ENCODE results near the gene TTLL13.

DNA sequence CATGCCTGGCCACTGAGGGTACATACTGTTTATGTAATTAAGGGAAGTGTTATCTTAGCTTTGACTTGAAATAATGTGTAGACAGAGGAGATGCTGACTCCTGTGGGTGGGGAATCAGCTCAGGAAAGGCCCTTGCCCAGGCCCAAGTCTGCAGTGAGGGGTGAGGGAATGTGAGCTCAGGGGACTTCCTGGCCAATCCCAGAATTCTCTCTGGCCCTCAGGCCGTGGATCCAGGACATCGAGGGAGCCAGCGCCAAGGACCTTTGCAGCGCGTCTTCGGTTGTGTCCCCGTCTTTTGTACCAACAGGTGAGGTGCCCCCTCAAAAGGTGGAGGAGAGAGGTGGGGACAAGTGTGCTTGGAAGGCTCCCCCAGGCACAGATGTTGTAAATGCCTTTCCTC lies 22.0 kb upstream of the TTLL13 start:
- TF ChIP-seq, protein P1, sequence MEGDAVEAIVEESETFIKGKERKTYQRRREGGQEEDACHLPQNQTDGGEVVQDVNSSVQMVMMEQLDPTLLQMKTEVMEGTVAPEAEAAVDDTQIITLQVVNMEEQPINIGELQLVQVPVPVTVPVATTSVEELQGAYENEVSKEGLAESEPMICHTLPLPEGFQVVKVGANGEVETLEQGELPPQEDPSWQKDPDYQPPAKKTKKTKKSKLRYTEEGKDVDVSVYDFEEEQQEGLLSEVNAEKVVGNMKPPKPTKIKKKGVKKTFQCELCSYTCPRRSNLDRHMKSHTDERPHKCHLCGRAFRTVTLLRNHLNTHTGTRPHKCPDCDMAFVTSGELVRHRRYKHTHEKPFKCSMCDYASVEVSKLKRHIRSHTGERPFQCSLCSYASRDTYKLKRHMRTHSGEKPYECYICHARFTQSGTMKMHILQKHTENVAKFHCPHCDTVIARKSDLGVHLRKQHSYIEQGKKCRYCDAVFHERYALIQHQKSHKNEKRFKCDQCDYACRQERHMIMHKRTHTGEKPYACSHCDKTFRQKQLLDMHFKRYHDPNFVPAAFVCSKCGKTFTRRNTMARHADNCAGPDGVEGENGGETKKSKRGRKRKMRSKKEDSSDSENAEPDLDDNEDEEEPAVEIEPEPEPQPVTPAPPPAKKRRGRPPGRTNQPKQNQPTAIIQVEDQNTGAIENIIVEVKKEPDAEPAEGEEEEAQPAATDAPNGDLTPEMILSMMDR (IDR thresholded peaks at IDR 0.05) = no peak
- TF ChIP-seq POLR2A (IDR thresholded peaks at IDR 0.05) = no peak

All from lower leg skin (tissue), 3 donors.